Measurements from ENCODE around the gene MLF2.

Gene MLF2, protein sequence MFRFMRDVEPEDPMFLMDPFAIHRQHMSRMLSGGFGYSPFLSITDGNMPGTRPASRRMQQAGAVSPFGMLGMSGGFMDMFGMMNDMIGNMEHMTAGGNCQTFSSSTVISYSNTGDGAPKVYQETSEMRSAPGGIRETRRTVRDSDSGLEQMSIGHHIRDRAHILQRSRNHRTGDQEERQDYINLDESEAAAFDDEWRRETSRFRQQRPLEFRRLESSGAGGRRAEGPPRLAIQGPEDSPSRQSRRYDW

DNA sequence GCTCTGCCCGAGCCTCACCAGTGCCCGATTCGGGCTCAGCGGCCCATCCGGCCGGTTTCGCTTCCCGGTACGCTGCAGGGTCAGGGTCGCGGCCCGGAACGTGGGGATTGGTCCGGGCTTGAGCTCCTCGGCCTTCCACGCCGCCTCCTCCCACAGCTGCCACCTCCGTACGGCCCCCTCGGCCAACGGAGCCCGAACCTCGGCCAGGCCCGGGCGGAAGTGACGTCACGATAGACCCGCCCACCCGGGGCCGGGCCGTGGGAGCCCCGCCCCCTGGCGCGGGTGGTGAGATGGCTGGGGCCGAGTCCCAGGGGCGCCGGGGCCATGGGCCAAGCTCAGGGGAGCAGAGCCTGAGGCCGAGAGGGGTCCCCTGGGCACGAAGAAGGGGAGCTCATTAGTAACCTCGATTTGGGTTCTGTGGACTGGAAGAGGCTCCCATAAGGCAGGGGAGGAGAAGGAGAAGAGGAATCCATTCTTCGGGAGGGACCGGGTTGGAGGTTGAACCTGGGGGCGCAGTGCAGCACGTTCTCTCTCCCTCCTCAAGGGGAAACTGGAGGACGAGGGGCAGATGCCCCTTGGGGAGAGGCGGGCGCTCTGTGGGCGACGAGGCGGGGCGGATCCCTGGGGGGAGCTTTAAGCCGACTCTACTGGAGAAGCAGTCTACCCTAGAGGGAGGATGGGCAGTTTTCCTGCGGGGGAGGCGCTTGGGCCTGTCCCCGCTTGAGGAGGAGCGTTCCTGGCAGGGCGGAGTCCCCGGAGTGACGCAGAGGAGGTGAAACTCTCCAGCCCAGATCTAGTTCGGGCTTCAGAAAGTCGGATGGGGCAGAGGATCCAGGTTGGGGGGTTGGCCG, at the start of gene MLF2:
Gene MLF2, minus strand, starts transcription at position 221 of the 851 bp plus-strand sequence. CDS start 807 bp downstream, outside the sequence.
- peak; percentile 98 for DNase-seq

- DNase-seq, result peak; percentile 5
Measured at GRCh38 chr12:6799147-6799546, 46.2 kb upstream of the MLF2 start.

GRCh38 chr12:6796576-6796975, 43.6 kb upstream of the MLF2 start:
- DNase-seq, result peak; percentile 1

GRCh38 chr12:6795088-6795487, 42.1 kb upstream of the MLF2 start:
- no peak for DNase-seq

- DNase-seq, result peak; percentile 16
Measured at GRCh38 chr12:6792522-6793201, 39.7 kb upstream of the MLF2 start.

DNA sequence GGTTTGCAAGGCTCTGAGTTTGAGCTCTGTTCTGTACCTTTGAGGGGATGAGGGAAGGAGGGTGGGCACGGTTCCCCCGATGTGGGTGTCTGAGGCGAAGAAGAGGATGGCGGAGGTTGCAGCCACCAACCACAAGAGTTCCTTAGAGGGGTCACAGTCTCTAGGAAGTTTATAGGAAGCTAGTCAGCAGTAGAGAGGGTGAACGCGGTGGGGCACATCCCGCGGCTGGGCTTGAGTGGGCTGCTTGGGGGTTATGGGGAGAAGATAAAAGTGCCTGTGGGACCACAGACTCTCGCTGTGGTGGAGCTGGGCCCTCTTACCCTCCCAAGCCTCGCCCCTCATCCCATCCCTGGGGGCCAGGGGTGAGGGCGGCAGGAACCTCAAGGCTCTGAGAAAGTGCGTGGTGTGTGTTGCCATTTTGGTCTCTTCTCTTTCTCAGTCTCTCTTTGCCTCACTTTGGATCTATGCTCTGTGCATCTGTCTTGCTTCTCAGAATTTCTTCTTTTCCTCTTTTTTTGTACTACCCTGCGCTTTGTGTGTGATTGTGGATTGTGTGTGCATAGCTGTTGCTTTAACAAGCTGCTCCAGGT, 39.1 kb upstream of the MLF2 start:
- peak; percentile 1 for DNase-seq

DNA sequence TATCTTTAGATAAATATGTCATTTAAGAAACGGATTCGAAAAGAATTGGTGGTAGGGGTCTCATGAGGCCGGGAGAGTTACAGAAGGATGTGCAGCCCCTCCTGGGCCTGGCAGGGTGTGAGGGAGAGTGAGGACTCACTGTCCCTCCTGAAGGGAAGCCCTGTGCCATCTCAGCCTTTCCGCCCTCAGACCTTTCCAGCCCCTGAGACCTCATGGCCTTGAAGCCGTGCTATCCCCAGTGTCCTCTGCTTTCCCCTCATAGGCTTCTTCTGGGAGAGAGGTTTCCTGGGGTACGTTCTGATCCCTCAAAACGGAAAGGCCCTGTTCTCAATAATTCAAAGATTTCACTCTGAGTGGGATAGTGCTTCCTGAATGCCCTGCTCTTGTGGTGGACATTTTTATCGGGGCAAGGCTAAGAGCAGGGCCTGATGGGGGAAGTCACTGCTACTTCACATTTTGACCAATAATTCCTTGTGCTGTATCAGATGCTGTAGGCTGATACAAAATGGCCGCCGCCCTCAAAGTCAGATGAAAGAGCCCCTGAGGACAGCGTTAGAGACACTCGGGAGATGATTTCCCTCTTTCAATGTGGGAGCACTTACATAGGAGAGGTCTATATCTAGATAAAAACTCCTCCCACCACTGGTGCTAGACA, 37.7 kb upstream of the MLF2 start:
- peak; percentile 1 for DNase-seq

- peak; percentile 60 for DNase-seq
Measured at GRCh38 chr12:6788972-6789924, 36.3 kb upstream of the MLF2 start, which contains the start of gene CD4. CD4 (plus strand) TSS chr12:6789528; CDS start chr12:6800139, 10,611 bp downstream.

- DNase-seq, result no peak
Measured at GRCh38 chr12:6787309-6787708, 34.4 kb upstream of the MLF2 start.

DNA sequence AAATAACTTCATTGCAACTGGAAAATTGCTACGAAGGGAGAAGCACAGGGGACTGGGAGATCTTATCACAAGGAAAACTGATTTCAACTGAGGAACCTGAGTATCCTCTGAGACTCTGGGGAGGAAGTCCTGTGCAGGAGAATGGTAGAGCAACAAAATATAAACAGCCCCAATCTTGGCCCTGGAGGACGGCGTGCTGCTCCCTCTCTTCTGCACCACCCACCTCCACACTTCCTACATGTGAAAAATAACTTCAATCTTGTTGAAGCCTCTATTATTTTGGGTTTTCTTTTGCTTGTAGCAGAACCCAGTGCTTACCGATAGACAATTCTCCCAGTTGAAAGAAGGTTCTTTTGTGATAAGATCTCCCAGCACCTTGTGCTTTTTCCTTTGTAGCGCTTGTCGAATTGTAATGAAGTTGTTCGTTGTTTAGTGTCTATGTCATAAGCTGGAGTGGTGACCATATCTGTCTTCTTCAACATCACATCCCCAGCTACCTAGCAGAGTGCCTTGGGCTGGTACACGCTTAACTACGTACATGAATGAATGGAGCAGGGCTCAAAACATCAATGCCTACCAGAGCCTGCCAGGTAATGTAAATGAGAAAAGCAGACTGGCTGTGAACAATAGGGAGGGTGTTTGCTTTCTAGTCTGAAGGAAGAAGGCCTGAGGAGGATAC, 33.6 kb upstream of the MLF2 start:
- DNase-seq, result no peak

GRCh38 chr12:6784761-6785160, 31.8 kb upstream of the MLF2 start:
- DNase-seq, result no peak

DNA sequence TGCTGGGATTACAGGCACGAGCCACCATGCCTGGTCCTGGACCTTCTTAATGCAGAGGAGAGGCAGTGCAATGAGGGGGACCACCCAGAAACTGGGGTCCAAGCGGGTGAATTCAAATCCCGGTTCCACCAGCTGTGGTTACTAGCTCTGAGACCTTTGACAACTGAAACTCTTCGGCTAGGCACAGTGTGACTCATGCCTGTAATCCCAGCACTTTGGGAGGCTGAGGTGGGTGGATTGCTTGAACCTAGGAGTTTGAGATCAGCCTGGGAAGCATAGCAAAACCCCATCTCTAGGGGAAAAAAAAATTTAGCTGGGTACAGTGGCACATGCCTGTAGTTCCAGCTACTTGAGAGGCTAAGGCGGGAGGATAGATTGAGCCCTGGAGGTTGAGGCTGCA, 31.4 kb upstream of the MLF2 start:
- no peak for DNase-seq

- no peak for DNase-seq
Measured at GRCh38 chr12:6783828-6784227, 30.9 kb upstream of the MLF2 start.

GRCh38 chr12:6782850-6783566, 30.1 kb upstream of the MLF2 start:
- no peak for DNase-seq

DNA sequence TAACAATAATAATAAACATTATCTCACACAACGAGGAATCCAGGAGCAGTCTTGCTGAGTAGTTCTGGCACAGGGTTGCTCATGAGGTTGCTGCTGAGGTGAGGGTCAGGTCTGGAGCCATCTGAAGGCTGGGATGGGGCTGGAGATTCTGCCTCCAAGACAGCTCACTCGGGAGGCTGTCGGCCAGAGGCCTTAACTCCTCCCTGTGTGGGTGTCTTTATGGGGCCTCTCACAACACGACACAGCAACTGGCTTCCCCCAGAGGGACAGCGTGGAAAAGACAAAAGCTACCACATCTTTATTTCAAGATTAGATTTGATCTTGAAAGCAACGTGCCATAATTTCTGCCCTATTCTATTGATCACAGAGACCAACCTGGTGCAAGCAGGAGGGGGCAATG, 29.2 kb upstream of the MLF2 start:
- peak; percentile 1 for DNase-seq

GRCh38 chr12:6780573-6780972, 27.6 kb upstream of the MLF2 start:
- peak; percentile 0 for DNase-seq

- DNase-seq, result peak; percentile 5
Measured at GRCh38 chr12:6779708-6780432, 26.9 kb upstream of the MLF2 start.

DNA sequence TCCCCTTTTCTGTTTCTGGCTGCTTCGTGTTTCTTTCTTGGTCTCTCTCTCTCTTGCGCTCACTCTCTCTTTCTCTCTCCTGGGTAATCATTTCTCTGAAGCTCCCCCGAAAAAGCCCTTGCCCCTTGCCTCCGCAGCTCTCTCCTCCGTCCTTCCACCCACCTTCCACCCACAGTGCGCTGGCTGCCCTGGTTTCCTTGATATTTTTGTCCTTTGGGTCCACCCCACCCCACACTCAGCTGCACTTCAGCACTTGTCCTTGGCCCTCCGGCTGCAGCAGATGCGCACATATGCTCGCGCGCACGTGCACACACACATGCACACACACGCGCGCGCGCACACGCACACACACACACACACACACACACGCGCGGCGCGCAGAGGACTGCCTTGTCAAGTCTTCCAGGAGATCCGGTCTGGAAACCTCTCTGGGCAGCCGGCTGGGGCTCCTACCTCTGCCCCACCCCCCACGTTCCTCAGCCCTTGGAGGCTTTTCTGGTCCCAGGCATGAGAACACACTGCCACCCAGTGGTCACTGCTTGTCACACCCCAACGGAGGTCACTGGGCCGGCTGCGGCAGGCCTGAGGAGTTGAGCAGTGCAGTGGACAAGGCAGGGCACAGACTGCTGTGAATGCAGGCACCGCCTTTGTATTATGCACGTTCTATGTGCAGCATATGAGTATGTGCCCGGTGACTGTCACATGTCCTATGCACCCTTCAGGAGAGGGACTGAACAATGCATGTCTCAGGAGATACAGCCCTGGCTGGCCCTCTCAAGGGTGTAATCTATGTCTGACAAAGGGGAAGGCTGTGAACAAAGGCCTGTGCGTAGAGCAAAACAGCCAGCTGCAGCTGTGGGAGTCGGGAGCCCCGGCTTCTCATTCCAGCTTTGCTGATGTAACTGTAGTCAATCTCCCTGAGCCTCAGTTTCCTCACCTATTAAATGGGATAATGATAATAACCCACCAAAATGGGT, 25.9 kb upstream of the MLF2 start:
- peak; percentile 95 for DNase-seq
